Measurements from ENCODE around the gene OPALIN. TPM values are rescaled to one million over a fixed set of nuclear protein-coding genes. Genes with fewer than 3 reads are reported as not detected.

OPALIN gene
- total and polyA plus RNA-seq, 4 donors, result not detected

GRCh38 chr10:96313344-96313743, 45.5 kb downstream of the OPALIN start:
- Histone ChIP-seq H3K9ac (ENCODE audit: low read depth in 1 of 2, low read length in 2 of 2) (no peak overlapping the region), H3K36me3 (ENCODE audit: control insufficient read depth in 4 of 4, insufficient read depth in 3 of 4, low read depth in 1 of 4, low read length in 3 of 4) (no peaks in the 10 kb centered on the region), H3K27me3 (ENCODE audit: control insufficient read depth in 4 of 4, insufficient read depth in 4 of 4, low read length in 3 of 4) (no peaks in the 10 kb centered on the region), H3K4me1 (ENCODE audit: control insufficient read depth in 4 of 4, insufficient read depth in 4 of 4, low read length in 3 of 4) (no peaks in the 10 kb centered on the region), H3K27ac (ENCODE audit: low read depth in 1 of 2, low read length in 2 of 2) (no peak overlapping the region), H3K9me3 (ENCODE audit: control insufficient read depth in 4 of 4, low read length in 3 of 4) (no peaks in the 10 kb centered on the region), H3K4me3 (ENCODE audit: low read depth in 1 of 3, low read length in 3 of 3) (no peak overlapping the region)
- 81% methylated on average over 2 of the region's 2 CpGs for WGBS
- no peak for DNase-seq (ENCODE audit: low spot score)
- TF ChIP-seq TAF1 (conservative IDR thresholded peaks at IDR 0.05) (no peak), CTCF (IDR thresholded peaks at IDR 0.05; ENCODE audit: low read depth, low read length, missing input control) (no peak), MAX (IDR thresholded peaks at IDR 0.05) (no peak)

GRCh38 chr10:96311180-96311715, 47.6 kb downstream of the OPALIN start:
- H3K9ac ChIP-seq (ENCODE audit: low read depth in 1 of 2, low read length in 2 of 2), result no peak overlapping the region
- H3K27ac ChIP-seq (ENCODE audit: low read depth in 1 of 2, low read length in 2 of 2), result no peak overlapping the region
- no peak for DNase-seq (ENCODE audit: low spot score)
- H3K9me3 ChIP-seq (ENCODE audit: control insufficient read depth in 4 of 4, low read length in 3 of 4), result no peaks in the 10 kb centered on the region
- no peak for TF ChIP-seq REST (IDR thresholded peaks at IDR 0.05)
- no peak for TF ChIP-seq CTCF (IDR thresholded peaks at IDR 0.05; ENCODE audit: low read depth, low read length, missing input control)
- no peak for TF ChIP-seq FOXA2 (IDR thresholded peaks at IDR 0.05)
- TF ChIP-seq HNF4A (conservative IDR thresholded peaks at IDR 0.05), result no peak
- TF ChIP-seq RXRA (IDR thresholded peaks at IDR 0.05), result no peak
- TF ChIP-seq ATF3 (IDR thresholded peaks at IDR 0.05), result no peak
- TF ChIP-seq HNF4G (IDR thresholded peaks at IDR 0.05), result no peak
- no peak for TF ChIP-seq FOXA1 (IDR thresholded peaks at IDR 0.05)
- TF ChIP-seq EGR1 (IDR thresholded peaks at IDR 0.05; ENCODE audit: low read depth in 2 of 2), result no peak
- no peak for TF ChIP-seq ZBTB33 (IDR thresholded peaks at IDR 0.05)
- no peak for TF ChIP-seq TAF1 (conservative IDR thresholded peaks at IDR 0.05)
- TF ChIP-seq MAX (IDR thresholded peaks at IDR 0.05), result no peak
- TF ChIP-seq GABPA (IDR thresholded peaks at IDR 0.05 in 1 of 2, conservative IDR thresholded peaks at IDR 0.05 in 1 of 2), result no peak
- TF ChIP-seq JUND (IDR thresholded peaks at IDR 0.05), result no peak
- no peak for TF ChIP-seq SP1 (IDR thresholded peaks at IDR 0.05)
- TF ChIP-seq RAD21 (IDR thresholded peaks at IDR 0.05), result no peak
- no peak for TF ChIP-seq NR2F2 (IDR thresholded peaks at IDR 0.05)
- no peak for TF ChIP-seq YY1 (IDR thresholded peaks at IDR 0.05)
- H3K27me3 ChIP-seq (ENCODE audit: control insufficient read depth in 4 of 4, insufficient read depth in 4 of 4, low read length in 3 of 4), result no peaks in the 10 kb centered on the region
- no peaks in the 10 kb centered on the region for H3K36me3 ChIP-seq (ENCODE audit: control insufficient read depth in 4 of 4, insufficient read depth in 3 of 4, low read depth in 1 of 4, low read length in 3 of 4)
- no peak overlapping the region for H3K4me3 ChIP-seq (ENCODE audit: low read depth in 1 of 3, low read length in 3 of 3)
- H3K4me1 ChIP-seq (ENCODE audit: control insufficient read depth in 4 of 4, insufficient read depth in 4 of 4, low read length in 3 of 4), result no peaks in the 10 kb centered on the region
- 84% methylated on average over 3 of the region's 3 CpGs for WGBS
